CD4-positive, alpha-beta memory T cell (primary cell): ENCODE data around the gene CDKN2C. TPM values are rescaled to one million over a fixed set of nuclear protein-coding genes. Genes with fewer than 3 reads are reported as not detected.

Source experiments
- CTCF ChIA-PET: fragments of 350-600 bp; sonication (Branson Sonifier 250); formaldehyde crosslinking; loops from one replicate; lab custom pipeline; 2021; ENCODE audit warnings: inconsistent platforms; ENCODE audit not compliant: partially characterized antibody; lab: Charles Lee
- POLR2A ChIA-PET: fragments of 350-600 bp; sonication (Branson Sonifier 250); formaldehyde crosslinking; loops from one replicate; lab custom pipeline; 2021; ENCODE audit not compliant: partially characterized antibody; lab: Charles Lee
- DNase-seq, 5 donors: peaks; one replicate each; pipeline versions ENCODE4 v3.0.0 to v3.0.0-alpha.2; 2020 to 2022; ENCODE audit warnings: mixed read lengths in 1 of 5
- H3K27ac ChIP-seq: one replicate; pipeline ENCODE4 v1.7.0; 2013; ENCODE audit warnings: low read depth, low read length
- H3K27me3 ChIP-seq: 2 replicates; pipeline ENCODE4 v1.7.0; 2013; ENCODE audit warnings: mild to moderate bottlenecking, low read length, moderate library complexity; ENCODE audit not compliant: insufficient read depth
- H3K36me3 ChIP-seq: 2 replicates; pipeline ENCODE4 v1.7.0; 2013; ENCODE audit warnings: mild to moderate bottlenecking, low read length, moderate library complexity; ENCODE audit not compliant: insufficient read depth
- H3K4me1 ChIP-seq: 2 replicates; pipeline ENCODE4 v1.7.0; 2013; ENCODE audit warnings: mild to moderate bottlenecking, low read length, moderate library complexity; ENCODE audit not compliant: insufficient read depth
- H3K4me3 ChIP-seq, 2 donors: one replicate each; pipeline ENCODE4 v1.7.0; 2013; ENCODE audit warnings: low read length in 2 of 2, mild to moderate bottlenecking in 1 of 2
- H3K9me3 ChIP-seq, 2 donors: one replicate each; pipeline ENCODE4 v1.7.0; 2013; ENCODE audit warnings: low read length in 2 of 2, control low read depth in 1 of 2; ENCODE audit not compliant: control insufficient read depth in 1 of 2
- H3K27ac Mint-ChIP-seq, 7 donors: one replicate each; pipeline ENCODE4 v1.8.0; 2020 to 2021; ENCODE audit warnings: mixed read lengths in 7 of 7, mild to moderate bottlenecking in 6 of 7, inconsistent platforms in 3 of 7, moderate library complexity in 3 of 7
- H3K27me3 Mint-ChIP-seq, 2 donors: one replicate each; pipeline ENCODE4 v1.8.0; 2020 to 2021; ENCODE audit warnings: mixed read lengths in 2 of 2
- H3K36me3 Mint-ChIP-seq, 2 donors: one replicate each; pipeline ENCODE4 v1.8.0; 2020 to 2021; ENCODE audit warnings: mixed read lengths in 2 of 2, inconsistent platforms in 1 of 2, mild to moderate bottlenecking in 1 of 2
- H3K4me1 Mint-ChIP-seq, 4 donors: one replicate each; pipeline ENCODE4 v1.8.0; 2020 to 2021; ENCODE audit warnings: mixed read lengths in 4 of 4, mild to moderate bottlenecking in 1 of 4
- H3K4me3 Mint-ChIP-seq, 8 donors: one replicate each; pipeline ENCODE4 v1.8.0; 2020 to 2021; ENCODE audit warnings: mixed read lengths in 8 of 8, mild to moderate bottlenecking in 7 of 8, moderate library complexity in 6 of 8, inconsistent platforms in 3 of 8
- H3K9me3 Mint-ChIP-seq, 8 donors: one replicate each; pipeline ENCODE4 v1.8.0; 2020 to 2021; ENCODE audit warnings: mixed read lengths in 8 of 8, mild to moderate bottlenecking in 5 of 8, inconsistent platforms in 3 of 8, moderate library complexity in 1 of 8
- intact Hi-C: fragments of 100-400 bp; cut with micrococcal nuclease; formaldehyde crosslinking; loops from one replicate; pipeline ENCODE4 v1.15.1; 2023
- polyA plus RNA-seq, 2 donors: library from polyadenylated mRNA; unstranded; fragments of 300-500 nt; fragmentation: Illumina TruSeq; gene quantifications; one replicate each; pipeline ENCODE4 v1.2.3, GENCODE V29; 2021
- total RNA-seq, 2 experiments: library from RNA; stranded (reverse); gene quantifications; one replicate each; pipeline ENCODE4 v1.2.3, GENCODE V29; 2021

CDKN2C gene
- 1 to 10 TPM; 7.7 to 9.2 TPM for total RNA-seq
- polyA plus RNA-seq: 10 to 100 TPM; 12.9 to 14.8 TPM

- Mint-ChIP-seq H3K4me3 (peak within 1 kb of the TSS; percentile 97 to 100 (median 98)), H3K27me3 (peaks cover 0 to 2% of the 10 kb centered on the region in 2 donors), H3K27ac (peak within 1 kb of the TSS; percentile 90 to 98 (median 95)), H3K9me3 (no peaks in the 10 kb centered on the region), H3K36me3 (peaks cover 3 to 15% of the 10 kb centered on the region in 2 donors), H3K4me1 (peaks cover 9 to 34% (median 23%) of the 10 kb centered on the region in 4 donors)
- POLR2A ChIA-PET: interaction anchor here (1.0 to 4.4 kb wide), 6 partner anchors 8 to 549 kb away, joined by 3 to 122 read pairs (median 5); partner anchors contain the start of genes EPS15 and FAF1
- H3K9me3 ChIP-seq: no peaks in the 10 kb centered on the region
- peak within 1 kb of the TSS; percentile 76 for H3K27ac ChIP-seq
- intact Hi-C loops: loop anchor here (2.0 to 10.0 kb wide), 5 partner anchors 15 to 765 kb away; partner anchors contain the start of gene RNF11
- no peaks in the 10 kb centered on the region for H3K27me3 ChIP-seq
- DNase-seq: peak; percentile 62 to 83 (median 65)
- peaks cover 31% of the 10 kb centered on the region for H3K4me1 ChIP-seq
- H3K4me3 ChIP-seq: peak within 1 kb of the TSS; percentile 91 to 100
- CTCF ChIA-PET: interaction anchor here (1.2 to 3.5 kb wide), 7 partner anchors 9 to 195 kb away, joined by 4 to 25 read pairs (median 5); partner anchors contain the start of gene FAF1
- no peaks in the 10 kb centered on the region for H3K36me3 ChIP-seq
These were observed at the start of gene CDKN2C for GRCh38 chr1:50969611-50970508. TSS of gene CDKN2C (plus strand) at chr1:50970245. CDS start at chr1:50970369, 124 bp downstream.

DNA sequence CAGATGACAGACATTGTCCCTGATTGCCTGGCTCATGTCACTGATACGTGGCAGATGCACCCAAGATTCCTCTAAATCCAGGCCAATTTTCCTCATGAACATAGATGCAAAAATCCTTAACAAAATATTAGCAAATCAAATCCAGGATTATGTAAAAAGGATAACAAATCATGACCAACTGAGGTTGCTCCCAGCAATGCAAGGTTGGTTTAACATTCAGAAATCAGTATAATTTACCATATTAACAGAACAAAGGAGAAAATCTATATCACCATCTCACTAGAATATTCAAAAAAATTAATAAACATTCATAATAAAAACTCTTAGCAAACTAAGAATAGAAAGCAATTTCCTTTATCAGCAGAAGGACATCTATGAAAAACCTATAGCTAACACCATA lies 49.6 kb upstream of the CDKN2C start:
- intact Hi-C loops: loop anchor here (10.0 kb wide), 1 partner anchor 146 kb away; no protein-coding TSS in a partner anchor
- CTCF ChIA-PET: interaction anchor here (1.9 kb wide), 1 partner anchor 10 kb away, joined by 9 read pairs; no protein-coding TSS in a partner anchor

GRCh38 chr1:50921029-50921428 lies 49.0 kb upstream of the CDKN2C start:
- Mint-ChIP-seq H3K36me3 (peaks cover 26 to 29% of the 10 kb centered on the region in 2 donors), H3K9me3 (peaks cover 0 to 25% (median 9%) of the 10 kb centered on the region in 8 donors), H3K4me1 (peaks cover 13 to 34% (median 26%) of the 10 kb centered on the region in 4 donors), H3K27me3 (no peaks in the 10 kb centered on the region), H3K4me3 (no peak overlapping the region), H3K27ac (no peak overlapping the region)
- H3K4me3 ChIP-seq: no peak overlapping the region
- DNase-seq: no peak
- no peaks in the 10 kb centered on the region for H3K27me3 ChIP-seq
- H3K27ac ChIP-seq: no peak overlapping the region
- ChIA-PET POLR2A (no interaction called here), CTCF (interaction anchor here (1.9 kb wide), 1 partner anchor 9 kb away, joined by 9 read pairs; no protein-coding TSS in a partner anchor)
- intact Hi-C loops: loop anchor here (10.0 kb wide), 1 partner anchor 146 kb away; no protein-coding TSS in a partner anchor
- H3K4me1 ChIP-seq: no peaks in the 10 kb centered on the region
- H3K36me3 ChIP-seq: no peaks in the 10 kb centered on the region
- H3K9me3 ChIP-seq: peaks cover 0 to 7% of the 10 kb centered on the region in 2 donors

More for the DNA sequence above, 49.6 kb upstream of the CDKN2C start:
- H3K4me3 Mint-ChIP-seq: no peak overlapping the region
- peaks cover 0 to 25% (median 9%) of the 10 kb centered on the region in 8 donors for H3K9me3 Mint-ChIP-seq
- no peak for DNase-seq
- Histone ChIP-seq H3K4me1 (no peaks in the 10 kb centered on the region), H3K27me3 (no peaks in the 10 kb centered on the region), H3K36me3 (no peaks in the 10 kb centered on the region), H3K9me3 (peaks cover 0 to 7% of the 10 kb centered on the region in 2 donors), H3K27ac (no peak overlapping the region), H3K4me3 (no peak overlapping the region)
- POLR2A ChIA-PET: no interaction called here
- H3K27me3 Mint-ChIP-seq: no peaks in the 10 kb centered on the region
- peaks cover 24 to 27% of the 10 kb centered on the region in 2 donors for H3K36me3 Mint-ChIP-seq
- H3K4me1 Mint-ChIP-seq: peaks cover 13 to 33% (median 26%) of the 10 kb centered on the region in 4 donors
- H3K27ac Mint-ChIP-seq: no peak overlapping the region

GRCh38 chr1:50923564-50923963 lies 46.5 kb upstream of the CDKN2C start:
- DNase-seq: no peak
- no peaks in the 10 kb centered on the region for H3K4me1 ChIP-seq
- Mint-ChIP-seq H3K36me3 (peaks cover 32 to 39% of the 10 kb centered on the region in 2 donors), H3K4me1 (peaks cover 11 to 25% (median 21%) of the 10 kb centered on the region in 4 donors), H3K9me3 (peaks cover 0 to 25% (median 9%) of the 10 kb centered on the region in 8 donors), H3K4me3 (no peak overlapping the region), H3K27me3 (no peaks in the 10 kb centered on the region), H3K27ac (no peak overlapping the region)
- H3K27ac ChIP-seq: no peak overlapping the region
- ChIA-PET CTCF (no interaction called here), POLR2A (no interaction called here)
- H3K9me3 ChIP-seq: peaks cover 0 to 7% of the 10 kb centered on the region in 2 donors
- H3K36me3 ChIP-seq: no peaks in the 10 kb centered on the region
- no peaks in the 10 kb centered on the region for H3K27me3 ChIP-seq
- intact Hi-C loops: loop anchor here (10.0 kb wide), 1 partner anchor 149 kb away; no protein-coding TSS in a partner anchor
- H3K4me3 ChIP-seq: no peak overlapping the region

- no peak overlapping the region for H3K4me3 ChIP-seq
- intact Hi-C loops: loop anchor here (1.0 to 10.0 kb wide), 4 partner anchors 39 to 155 kb away; no protein-coding TSS in a partner anchor
- Mint-ChIP-seq H3K27me3 (no peaks in the 10 kb centered on the region), H3K27ac (no peak overlapping the region), H3K36me3 (peaks cover 13 to 17% of the 10 kb centered on the region in 2 donors), H3K4me1 (peaks cover 19 to 31% (median 26%) of the 10 kb centered on the region in 4 donors), H3K9me3 (peaks cover 0 to 3% (median 0%) of the 10 kb centered on the region in 8 donors), H3K4me3 (no peak overlapping the region)
- no peak overlapping the region for H3K27ac ChIP-seq
- H3K4me1 ChIP-seq: no peaks in the 10 kb centered on the region
- H3K27me3 ChIP-seq: no peaks in the 10 kb centered on the region
- H3K36me3 ChIP-seq: no peaks in the 10 kb centered on the region
- CTCF ChIA-PET: interaction anchor here (0.6 to 2.9 kb wide), 25 partner anchors 8 to 261 kb away, joined by 3 to 65 read pairs (median 4); partner anchors contain the start of genes CDKN2C and FAF1
- POLR2A ChIA-PET: interaction anchor here (1.1 to 1.5 kb wide), 2 partner anchors 39 to 306 kb away, joined by 3 to 4 read pairs; no protein-coding TSS in a partner anchor
- no peaks in the 10 kb centered on the region for H3K9me3 ChIP-seq
- peak in 4 of 5 donors; percentile 22 to 36 (median 28) for DNase-seq
These were observed 40.6 kb upstream of the CDKN2C start for GRCh38 chr1:50929376-50929958.

DNA sequence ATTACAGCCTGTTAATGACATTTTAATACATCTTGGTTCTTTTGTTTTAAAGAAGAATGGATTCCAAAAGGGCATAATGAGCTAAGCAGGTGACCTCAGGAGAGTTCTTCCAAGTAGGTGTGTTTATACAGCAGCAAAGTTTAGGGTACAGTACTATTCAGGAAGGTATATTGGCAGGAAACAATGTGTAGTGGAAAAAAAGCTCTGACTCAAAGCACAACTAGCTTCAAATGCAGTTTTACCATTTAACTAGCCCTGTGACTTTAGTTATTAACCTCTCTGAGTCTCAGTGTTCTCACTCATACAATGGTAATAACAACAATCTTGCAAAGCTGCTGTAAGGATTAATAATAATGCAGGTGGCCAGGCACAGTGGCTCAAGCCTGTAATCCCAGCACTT lies 39.9 kb upstream of the CDKN2C start:
- Histone ChIP-seq H3K36me3 (no peaks in the 10 kb centered on the region), H3K9me3 (no peaks in the 10 kb centered on the region), H3K27me3 (no peaks in the 10 kb centered on the region), H3K4me3 (no peak overlapping the region), H3K4me1 (no peaks in the 10 kb centered on the region), H3K27ac (no peak overlapping the region)
- DNase-seq: no peak
- Mint-ChIP-seq H3K4me1 (peaks cover 17 to 28% (median 25%) of the 10 kb centered on the region in 4 donors), H3K36me3 (peaks cover 12 to 14% of the 10 kb centered on the region in 2 donors), H3K9me3 (no peaks in the 10 kb centered on the region), H3K27ac (peak overlapping the region in 1 of 7 donors; percentile 35), H3K27me3 (no peaks in the 10 kb centered on the region), H3K4me3 (no peak overlapping the region)
- intact Hi-C loops: no loop called here
- ChIA-PET CTCF (interaction anchor here (0.6 to 2.9 kb wide), 21 partner anchors 9 to 260 kb away, joined by 3 to 65 read pairs (median 5); partner anchors contain the start of genes CDKN2C and FAF1), POLR2A (interaction anchor here (1.1 to 1.5 kb wide), 2 partner anchors 38 to 305 kb away, joined by 3 to 4 read pairs; no protein-coding TSS in a partner anchor)
